Measurements from ENCODE around the gene BICC1.

DNA sequence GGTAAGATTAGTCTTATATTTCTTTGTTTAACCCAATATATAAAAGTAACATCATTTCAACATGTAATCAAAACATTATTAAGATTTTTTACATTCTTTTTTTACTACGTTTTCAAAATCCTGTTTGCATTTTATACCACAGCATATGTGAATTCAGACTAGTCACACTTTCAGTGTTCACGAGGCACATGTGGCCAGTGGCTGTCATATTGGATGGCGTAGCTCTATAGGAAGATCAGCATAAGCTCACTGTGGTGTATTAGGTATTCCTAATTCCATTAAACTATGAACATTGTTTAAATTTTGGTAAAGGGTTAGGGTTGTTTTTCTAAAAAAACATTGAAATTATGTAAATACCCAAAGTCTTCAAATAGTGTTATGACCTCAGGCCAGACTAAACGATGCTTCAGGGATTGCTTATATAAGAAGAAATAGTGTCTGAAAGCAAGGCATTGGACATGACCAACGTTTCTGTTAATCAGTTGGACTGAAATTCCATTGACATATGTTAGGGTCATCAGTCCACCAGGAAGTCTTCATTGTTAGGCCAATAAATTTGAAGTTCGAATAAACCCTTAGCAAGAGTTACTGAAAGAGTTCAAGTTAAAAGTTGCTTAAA is 97.0 kb downstream of the BICC1 start:
- TF ChIP-seq POLR2AphosphoS5 (IDR thresholded peaks at IDR 0.05; ENCODE audit: low read depth), result no peak
- TF ChIP-seq, protein P1, sequence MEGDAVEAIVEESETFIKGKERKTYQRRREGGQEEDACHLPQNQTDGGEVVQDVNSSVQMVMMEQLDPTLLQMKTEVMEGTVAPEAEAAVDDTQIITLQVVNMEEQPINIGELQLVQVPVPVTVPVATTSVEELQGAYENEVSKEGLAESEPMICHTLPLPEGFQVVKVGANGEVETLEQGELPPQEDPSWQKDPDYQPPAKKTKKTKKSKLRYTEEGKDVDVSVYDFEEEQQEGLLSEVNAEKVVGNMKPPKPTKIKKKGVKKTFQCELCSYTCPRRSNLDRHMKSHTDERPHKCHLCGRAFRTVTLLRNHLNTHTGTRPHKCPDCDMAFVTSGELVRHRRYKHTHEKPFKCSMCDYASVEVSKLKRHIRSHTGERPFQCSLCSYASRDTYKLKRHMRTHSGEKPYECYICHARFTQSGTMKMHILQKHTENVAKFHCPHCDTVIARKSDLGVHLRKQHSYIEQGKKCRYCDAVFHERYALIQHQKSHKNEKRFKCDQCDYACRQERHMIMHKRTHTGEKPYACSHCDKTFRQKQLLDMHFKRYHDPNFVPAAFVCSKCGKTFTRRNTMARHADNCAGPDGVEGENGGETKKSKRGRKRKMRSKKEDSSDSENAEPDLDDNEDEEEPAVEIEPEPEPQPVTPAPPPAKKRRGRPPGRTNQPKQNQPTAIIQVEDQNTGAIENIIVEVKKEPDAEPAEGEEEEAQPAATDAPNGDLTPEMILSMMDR (IDR thresholded peaks at IDR 0.05; ENCODE audit: insufficient read depth, low read length), result no peak

All from HL-60 (cell line).